IPS DF 19.7 (cell line): Measurements from ENCODE around the gene TWIST1.

ENCODE experiments used
- DNase-seq: peaks from one replicate; pipeline ENCODE4 v3.0.0-alpha.2; 2013; ENCODE audit warnings: low read depth, low spot score

TWIST1 gene

GRCh38 chr7:19097165-19098055 lies 20.0 kb downstream of the TWIST1 start:
- no peak for DNase-seq

- DNase-seq, result no peak
Observed at GRCh38 chr7:19095353-19095860, 22.0 kb downstream of the TWIST1 start.

GRCh38 chr7:19094598-19095352 lies 22.7 kb downstream of the TWIST1 start:
- DNase-seq, result no peak

GRCh38 chr7:19094138-19094537 lies 23.3 kb downstream of the TWIST1 start:
- DNase-seq, result no peak

- no peak for DNase-seq
Observed at GRCh38 chr7:19091550-19092200, 25.8 kb downstream of the TWIST1 start.

GRCh38 chr7:19090526-19090925 lies 26.9 kb downstream of the TWIST1 start:
- DNase-seq, result no peak

- no peak for DNase-seq
Observed at GRCh38 chr7:19089797-19090196, 27.6 kb downstream of the TWIST1 start.

- no peak for DNase-seq
Observed at GRCh38 chr7:19089378-19089777, 28.1 kb downstream of the TWIST1 start.

- DNase-seq, result peak; percentile 20
Observed at GRCh38 chr7:19080093-19080492, 37.3 kb downstream of the TWIST1 start.

GRCh38 chr7:19079066-19079465 lies 38.4 kb downstream of the TWIST1 start:
- no peak for DNase-seq

GRCh38 chr7:19069842-19070241 lies 47.6 kb downstream of the TWIST1 start:
- no peak for DNase-seq

GRCh38 chr7:19066170-19066569 lies 51.3 kb downstream of the TWIST1 start:
- DNase-seq, result no peak
